Breast epithelium (tissue), 3 donors: ENCODE results near the gene SETDB1.

Experiments
- POLR2A ChIP-seq: fragments of 450-650 bp; IDR thresholded peaks from one replicate; pipeline ENCODE4 v1.6.1; 2016; ENCODE audit warnings: antibody characterized with exemption, mild to moderate bottlenecking, moderate library complexity
- POLR2AphosphoS5 ChIP-seq, 3 donors: sonication (generic); formaldehyde crosslinking; IDR thresholded peaks; one replicate each; pipeline ENCODE4 v1.6.1; 2017; ENCODE audit warnings: antibody characterized with exemption in 3 of 3
- TF ChIP-seq, protein P1 (sequence below), 3 donors: fragments of 450-650 bp; IDR thresholded peaks; one replicate each; pipeline ENCODE4 v1.5.1; 2016 to 2017; ENCODE audit warnings: antibody characterized with exemption in 3 of 3, mild to moderate bottlenecking in 3 of 3, moderate library complexity in 3 of 3

DNA sequence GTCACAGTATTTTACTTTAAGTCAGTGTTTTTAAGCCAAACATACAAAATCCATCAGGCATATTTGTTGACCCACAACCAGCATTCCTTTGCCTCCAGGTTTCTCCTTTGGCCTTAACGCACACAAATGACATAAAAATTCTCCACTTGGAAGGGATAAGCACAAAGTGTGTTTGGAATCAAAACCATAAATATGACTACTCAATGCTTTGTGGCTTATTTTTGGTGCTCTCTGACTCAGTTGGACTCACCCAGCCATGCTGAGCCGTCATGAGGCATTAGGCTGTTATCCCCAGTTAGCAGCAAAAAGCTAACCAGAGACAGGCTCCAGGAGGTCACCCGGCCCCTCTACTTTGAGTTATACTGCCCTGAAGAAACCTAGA lies 83.0 kb downstream of the SETDB1 start:
- TF ChIP-seq, protein P1, sequence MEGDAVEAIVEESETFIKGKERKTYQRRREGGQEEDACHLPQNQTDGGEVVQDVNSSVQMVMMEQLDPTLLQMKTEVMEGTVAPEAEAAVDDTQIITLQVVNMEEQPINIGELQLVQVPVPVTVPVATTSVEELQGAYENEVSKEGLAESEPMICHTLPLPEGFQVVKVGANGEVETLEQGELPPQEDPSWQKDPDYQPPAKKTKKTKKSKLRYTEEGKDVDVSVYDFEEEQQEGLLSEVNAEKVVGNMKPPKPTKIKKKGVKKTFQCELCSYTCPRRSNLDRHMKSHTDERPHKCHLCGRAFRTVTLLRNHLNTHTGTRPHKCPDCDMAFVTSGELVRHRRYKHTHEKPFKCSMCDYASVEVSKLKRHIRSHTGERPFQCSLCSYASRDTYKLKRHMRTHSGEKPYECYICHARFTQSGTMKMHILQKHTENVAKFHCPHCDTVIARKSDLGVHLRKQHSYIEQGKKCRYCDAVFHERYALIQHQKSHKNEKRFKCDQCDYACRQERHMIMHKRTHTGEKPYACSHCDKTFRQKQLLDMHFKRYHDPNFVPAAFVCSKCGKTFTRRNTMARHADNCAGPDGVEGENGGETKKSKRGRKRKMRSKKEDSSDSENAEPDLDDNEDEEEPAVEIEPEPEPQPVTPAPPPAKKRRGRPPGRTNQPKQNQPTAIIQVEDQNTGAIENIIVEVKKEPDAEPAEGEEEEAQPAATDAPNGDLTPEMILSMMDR (IDR thresholded peaks at IDR 0.05) = no peak
- TF ChIP-seq POLR2A (no peak), POLR2AphosphoS5 (IDR thresholded peaks at IDR 0.05) (no peak)
